Psoas muscle (tissue), 8 donors: Measurements from ENCODE around the gene LAPTM4A. TPM values are rescaled to one million over a fixed set of nuclear protein-coding genes. Genes with fewer than 3 reads are reported as not detected.

Experiments
- ATAC-seq, 4 donors: fragments of 200-7000 bp; cut with Tn5 transposase; one replicate each; pipeline ENCODE4 v1.9.1; 2020; ENCODE audit warnings: moderate library complexity in 3 of 4, mild to moderate bottlenecking in 2 of 4
- DNase-seq, 2 donors: peaks; one replicate each; pipeline ENCODE4 v3.0.0-alpha.2; 2020
- H3K27ac ChIP-seq: fragments of 200-600 bp; one replicate; pipeline ENCODE4 v1.8.0; 2022
- H3K27me3 ChIP-seq, 3 donors: fragments of 200-600 bp in 1 of 3; one replicate each; pipeline versions ENCODE4 v1.6.1 to v1.8.0; 2013 to 2022; ENCODE audit warnings: low read length in 2 of 3, mild to moderate bottlenecking in 2 of 3, moderate library complexity in 1 of 3; ENCODE audit not compliant: insufficient read depth in 3 of 3
- H3K36me3 ChIP-seq, 2 donors: fragments of 200-600 bp in 1 of 2; one replicate each; pipeline versions ENCODE4 v1.6.1 to v1.8.0; 2013 to 2022; ENCODE audit warnings: low read depth in 1 of 2, mild to moderate bottlenecking in 1 of 2, moderate library complexity in 1 of 2; ENCODE audit not compliant: insufficient read depth in 1 of 2
- H3K4me1 ChIP-seq: fragments of 200-600 bp; one replicate; pipeline ENCODE4 v1.8.0; 2022
- H3K4me3 ChIP-seq: fragments of 200-600 bp; one replicate; pipeline ENCODE4 v1.8.0; 2022; ENCODE audit warnings: mild to moderate bottlenecking
- H3K9me3 ChIP-seq: fragments of 200-600 bp; one replicate; pipeline ENCODE4 v1.8.0; 2022
- CTCF ChIP-seq: fragments of 200-600 bp; IDR thresholded peaks from one replicate; pipeline ENCODE4 v1.8.0; 2022; ENCODE audit warnings: antibody characterized with exemption
- WGBS, 3 donors: extraction: QIAGEN DNeasy Blood & Tissue Kit; methylation state at CpG; one replicate each; pipeline versions ENCODE4 v1.1.6 to v1.1.7; 2013; 5-methylcytosine and 5-hydroxymethylcytosine counted together
- intact Hi-C, 2 donors: fragments of 100-400 bp; cut with DNase I; formaldehyde crosslinking; loops; one replicate each; pipeline versions ENCODE4 v1.11.0 to v1.14.2; 2022
- polyA plus RNA-seq, 3 donors: library from polyadenylated mRNA; stranded (reverse); fragments of 200-250 nt; gene quantifications; one replicate each; pipeline ENCODE4 v1.2.3, GENCODE V29; 2013
- total RNA-seq, 4 donors: library from RNA; stranded (reverse); fragmentation: NEBNext Ultra II Directional in 2 of 4; extraction: Animal tissue kit (Norgen Biotek cat#: 25700) in 2 of 4; gene quantifications; one replicate each; pipeline versions ENCODE4 v1.2.1 to v1.2.4, GENCODE V29; 2021 to 2023
- donor health status: healthy with polysubstance abuse.
- donor health status: DM: no; HTN: no; CAD: no; lungs with moderate emphysema.
- donor health status: Bipolar disorder and iron deficiency.
- donor health status: healthy.
- donor health status: DM: yes; HTN: yes; CAD: no.
- donor health status: DM: no; HTN: no; CAD: no.
- donor health status: DM: no; HTN: no; CAD: no.
- donor health status: DM: yes; HTN: yes; CAD: no.

The LAPTM4A gene
- total and polyA plus RNA-seq, 7 donors, result 68.2 to 124 (median 78.8) TPM

- Histone ChIP-seq H3K27ac (no peak overlapping the region), H3K36me3 (no peaks in the 10 kb centered on the region), H3K9me3 (no peaks in the 10 kb centered on the region), H3K4me1 (no peaks in the 10 kb centered on the region), H3K27me3 (no peaks in the 10 kb centered on the region), H3K4me3 (no peak overlapping the region)
- ATAC-seq (no peak), DNase-seq (no peak)
- intact Hi-C loops, result no loop called here
- WGBS, 3 donors, result 96 to 100% (median 96%) methylated on average over 4 to 5 of the region's 5 CpGs
- TF ChIP-seq CTCF, result no peak
These were observed 10.5 kb upstream of the LAPTM4A start for GRCh38 chr2:20061940-20062339.

- no peak for TF ChIP-seq CTCF
- H3K4me3 ChIP-seq, result no peak overlapping the region
- DNase-seq, result no peak
- H3K27me3 ChIP-seq, result no peaks in the 10 kb centered on the region
- H3K36me3 ChIP-seq, result no peaks in the 10 kb centered on the region
- no peak for ATAC-seq
- WGBS, 3 donors, result 57 to 69% (median 66%) methylated on average over 3 of the region's 3 CpGs
- H3K4me1 ChIP-seq, result no peaks in the 10 kb centered on the region
- no peaks in the 10 kb centered on the region for H3K9me3 ChIP-seq
- H3K27ac ChIP-seq, result no peak overlapping the region
- intact Hi-C loops, result no loop called here
These were observed 10.0 kb upstream of the LAPTM4A start for GRCh38 chr2:20061476-20061875.

GRCh38 chr2:20060106-20060505 lies 8.7 kb upstream of the LAPTM4A start:
- intact Hi-C loops, result no loop called here
- Histone ChIP-seq H3K36me3 (no peaks in the 10 kb centered on the region), H3K27me3 (no peaks in the 10 kb centered on the region), H3K4me3 (no peak overlapping the region), H3K4me1 (no peaks in the 10 kb centered on the region), H3K9me3 (no peaks in the 10 kb centered on the region), H3K27ac (no peak overlapping the region)
- 98 to 100% (median 99%) methylated on average over 1 of the region's 1 CpG for WGBS, 3 donors
- DNase-seq, result no peak
- ATAC-seq, result no peak
- no peak for TF ChIP-seq CTCF

GRCh38 chr2:20057268-20057667 lies 5.8 kb upstream of the LAPTM4A start:
- no peaks in the 10 kb centered on the region for H3K9me3 ChIP-seq
- 50 to 66% (median 61%) methylated on average over 1 of the region's 1 CpG for WGBS, 3 donors
- H3K27me3 ChIP-seq, result no peaks in the 10 kb centered on the region
- DNase-seq, result no peak
- H3K36me3 ChIP-seq, result no peaks in the 10 kb centered on the region
- no peak overlapping the region for H3K4me3 ChIP-seq
- no peak for ATAC-seq
- H3K27ac ChIP-seq, result no peak overlapping the region
- intact Hi-C loops, result no loop called here
- peaks cover 9% of the 10 kb centered on the region for H3K4me1 ChIP-seq
- TF ChIP-seq CTCF, result no peak

- ATAC-seq, result no peak
- intact Hi-C loops, result loop anchor here in 1 of 2 donors (5.0 kb wide), 1 partner anchor 37 kb away; no protein-coding TSS in a partner anchor
These were observed 3.5 kb upstream of the LAPTM4A start for GRCh38 chr2:20054931-20055330.

More at GRCh38 chr2:20054931-20055330, 3.5 kb upstream of the LAPTM4A start:
- H3K27ac ChIP-seq, result no peak overlapping the region
- no peak for TF ChIP-seq CTCF
- DNase-seq, result no peak
- no peak overlapping the region for H3K4me3 ChIP-seq
- H3K36me3 ChIP-seq, result no peaks in the 10 kb centered on the region
- WGBS, 3 donors, result 96 to 99% (median 97%) methylated on average over 3 of the region's 3 CpGs
- no peaks in the 10 kb centered on the region for H3K9me3 ChIP-seq
- peaks cover 15% of the 10 kb centered on the region for H3K4me1 ChIP-seq
- H3K27me3 ChIP-seq, result no peaks in the 10 kb centered on the region
